ENCODE measurements around the gene ANKRD37. TPM values are rescaled to one million over a fixed set of nuclear protein-coding genes. Genes with fewer than 3 reads are reported as not detected.
"Not testable (repeated sequence)": the region's sequence is repeated elsewhere in the genome, so short reads cannot be mapped to it uniquely, and the experiment has no call there.

Gene ANKRD37, protein sequence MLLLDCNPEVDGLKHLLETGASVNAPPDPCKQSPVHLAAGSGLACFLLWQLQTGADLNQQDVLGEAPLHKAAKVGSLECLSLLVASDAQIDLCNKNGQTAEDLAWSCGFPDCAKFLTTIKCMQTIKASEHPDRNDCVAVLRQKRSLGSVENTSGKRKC
- polyA plus RNA-seq (2013, experiment 1 of 2; ENCODE audit: insufficient read length), result 20.0 TPM
- 22.3 TPM for polyA plus RNA-seq (2013, experiment 2 of 2; ENCODE audit: insufficient read length)

DNA sequence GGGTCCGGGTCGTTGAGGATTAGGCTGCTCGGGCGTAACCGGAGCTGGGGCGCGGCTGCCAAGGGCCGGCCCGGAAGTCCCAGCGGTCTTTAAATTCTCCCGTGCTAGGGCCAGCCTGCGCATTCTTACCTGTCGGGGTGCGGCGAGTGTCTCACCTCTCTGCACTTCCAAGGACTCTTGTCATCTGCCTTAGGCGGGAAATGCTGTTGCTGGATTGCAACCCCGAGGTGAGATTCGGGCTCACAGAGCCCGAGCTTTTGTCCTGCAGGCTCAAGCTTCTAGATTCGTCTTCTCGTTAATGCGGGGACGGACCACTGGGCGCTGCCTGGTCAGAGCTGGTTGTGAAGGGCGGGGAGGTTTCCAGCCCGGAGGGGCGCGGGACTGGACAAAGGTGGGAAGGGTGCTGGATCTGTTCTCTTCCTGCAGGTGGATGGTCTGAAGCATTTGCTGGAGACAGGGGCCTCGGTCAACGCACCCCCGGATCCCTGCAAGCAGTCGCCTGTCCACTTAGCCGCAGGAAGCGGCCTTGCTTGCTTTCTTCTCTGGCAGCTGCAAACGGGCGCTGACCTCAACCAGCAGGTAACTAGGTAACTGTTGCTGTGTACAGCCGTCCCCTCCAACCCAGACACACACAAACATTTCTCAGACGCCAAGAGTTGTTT is at the start of gene ANKRD37:
Gene ANKRD37, plus strand, starts transcription at position 118 of the 662 bp plus-strand sequence. Its CDS starts 83 bp downstream, at position 201.
- no peak for DNase-seq

DNA sequence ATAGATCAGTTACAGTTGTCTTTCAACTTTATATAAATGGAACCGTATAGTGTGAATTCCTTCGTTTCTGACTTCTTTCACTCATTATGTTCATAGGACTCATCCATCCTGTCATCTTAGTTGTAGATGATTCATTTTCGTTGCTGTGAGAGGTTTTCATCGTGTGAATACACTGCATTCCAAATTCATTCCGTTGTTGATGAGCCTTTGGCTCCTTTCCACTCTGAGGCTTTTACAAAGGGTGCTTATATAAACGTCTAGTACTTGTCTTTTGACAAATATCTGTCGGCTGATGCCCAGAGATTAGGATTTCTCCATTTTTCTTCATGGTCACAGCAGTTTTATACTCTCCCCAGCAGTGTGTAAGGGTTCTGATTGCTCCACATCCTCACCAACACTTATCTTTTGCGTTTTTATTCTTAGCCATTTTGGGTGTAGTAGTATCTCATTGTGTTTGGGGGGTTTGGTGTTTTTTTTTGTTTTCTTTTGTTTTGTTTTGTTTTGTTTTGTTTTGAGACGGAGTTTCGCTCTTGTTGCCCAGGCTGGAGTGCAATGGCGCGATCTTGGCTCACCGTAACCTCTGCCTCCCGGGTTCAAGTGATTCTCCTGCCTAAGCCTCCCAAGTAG is 49.6 kb upstream of the ANKRD37 start:
- peak; percentile 86 for DNase-seq

DNA sequence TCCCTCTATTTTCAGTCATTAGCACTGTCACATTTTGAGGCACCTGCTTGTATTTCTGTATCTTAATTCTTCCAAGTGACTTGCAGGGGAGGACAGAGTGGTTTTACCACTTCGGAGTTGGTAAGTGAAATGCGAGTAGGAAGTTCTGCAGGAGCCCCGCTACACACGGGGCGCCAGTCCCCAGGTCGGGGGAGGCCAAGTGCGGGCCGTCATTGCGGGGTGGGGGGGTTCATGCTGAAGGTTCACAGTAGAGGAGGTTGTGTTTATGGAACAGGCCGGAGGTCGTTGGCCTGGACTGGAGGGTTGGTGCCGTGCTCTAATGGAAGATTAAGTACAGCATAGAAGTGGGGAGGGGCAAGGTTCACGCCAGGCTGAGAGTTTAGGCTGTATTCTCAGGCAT is 45.0 kb upstream of the ANKRD37 start:
- no peak for DNase-seq

DNA sequence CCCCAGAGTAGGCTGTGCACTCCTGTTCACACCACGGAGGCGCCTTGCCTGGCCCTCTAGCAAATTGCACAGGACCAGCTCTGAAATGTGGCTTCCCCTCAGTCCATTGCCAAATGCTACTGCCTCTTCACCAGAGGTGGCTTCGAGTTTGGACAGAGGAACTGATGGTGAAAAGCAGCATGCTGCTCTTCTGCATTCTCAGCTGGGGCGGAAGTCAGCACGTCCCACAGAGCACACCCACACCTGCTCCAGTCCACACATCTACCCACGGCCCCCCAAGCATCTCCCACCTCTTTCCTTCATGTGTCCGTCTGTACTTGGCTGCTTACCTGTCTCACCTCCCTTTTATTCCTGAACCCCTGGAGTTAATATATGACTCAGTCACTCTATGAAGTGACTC is 44.4 kb upstream of the ANKRD37 start:
- no peak for DNase-seq

DNA sequence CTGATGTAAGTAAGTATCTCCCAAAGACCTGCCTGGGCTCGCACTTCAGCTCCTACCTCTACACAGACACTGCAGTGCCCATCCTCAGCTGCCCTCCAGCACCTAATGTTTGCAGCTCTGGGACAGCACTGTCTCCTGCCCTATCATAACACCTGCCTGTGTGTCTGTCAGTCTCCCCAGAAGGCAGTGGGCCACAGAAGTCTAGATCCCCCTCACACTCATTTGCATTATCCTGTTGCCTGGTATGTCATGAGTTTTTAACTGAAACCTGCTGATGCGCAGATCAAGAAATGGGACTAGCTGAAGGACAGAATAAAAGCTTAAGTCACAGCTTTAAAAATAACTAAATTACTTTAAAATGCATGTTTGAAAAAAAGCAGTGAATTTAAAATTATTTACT is 43.9 kb upstream of the ANKRD37 start:
- no peak for DNase-seq

DNA sequence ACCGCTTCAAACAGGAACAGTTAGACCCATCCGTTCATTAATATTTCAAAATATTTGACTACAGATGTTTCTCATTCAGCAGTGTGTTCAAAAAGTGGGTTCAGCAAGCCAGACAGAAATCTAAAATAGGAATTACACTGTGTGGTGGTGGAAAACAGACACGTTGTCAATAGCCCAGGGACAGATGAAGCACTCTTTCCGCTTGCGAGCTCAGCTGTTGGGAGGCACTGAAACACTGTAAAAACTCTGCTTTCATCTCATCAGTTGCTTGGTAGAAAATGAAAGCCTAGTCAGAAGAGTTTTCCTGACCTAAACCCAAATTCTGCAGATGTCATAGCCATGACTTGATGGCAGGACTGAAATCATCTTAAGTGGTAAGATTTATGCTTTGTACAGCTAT is 39.4 kb upstream of the ANKRD37 start:
- peak; percentile 40 for DNase-seq

DNA sequence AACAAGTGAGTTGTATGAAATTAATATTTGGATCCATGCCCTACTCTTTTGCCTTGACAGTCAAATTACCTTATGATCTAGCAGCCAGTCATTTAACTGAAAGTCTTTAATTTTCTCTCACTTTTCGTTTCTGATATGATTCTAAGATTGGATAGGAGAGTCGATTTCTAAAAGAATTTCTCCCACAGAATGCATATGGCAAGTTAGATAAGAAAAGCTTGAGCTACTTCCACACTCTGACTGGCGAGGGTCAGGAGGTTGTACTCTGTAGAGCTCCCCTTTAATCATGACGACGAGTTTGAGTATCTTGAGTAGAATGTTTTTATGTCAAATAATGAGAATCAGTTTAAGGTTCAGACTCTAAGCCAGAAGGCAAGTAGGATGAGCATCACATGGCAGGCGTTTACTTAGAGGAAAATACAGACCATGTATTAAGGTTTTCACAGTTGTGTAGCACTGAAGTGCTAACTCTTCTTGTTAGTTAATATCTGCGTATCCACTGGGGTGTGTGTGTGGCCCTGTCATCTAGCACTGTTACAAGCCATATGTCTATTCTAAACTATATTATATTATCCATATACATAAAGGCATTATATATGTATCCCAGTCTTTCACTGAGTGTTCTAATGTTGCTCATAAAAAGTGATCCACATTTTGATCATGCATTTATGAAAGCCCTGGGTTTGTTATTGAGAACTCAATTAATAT is 38.8 kb upstream of the ANKRD37 start:
- DNase-seq, result no peak

DNA sequence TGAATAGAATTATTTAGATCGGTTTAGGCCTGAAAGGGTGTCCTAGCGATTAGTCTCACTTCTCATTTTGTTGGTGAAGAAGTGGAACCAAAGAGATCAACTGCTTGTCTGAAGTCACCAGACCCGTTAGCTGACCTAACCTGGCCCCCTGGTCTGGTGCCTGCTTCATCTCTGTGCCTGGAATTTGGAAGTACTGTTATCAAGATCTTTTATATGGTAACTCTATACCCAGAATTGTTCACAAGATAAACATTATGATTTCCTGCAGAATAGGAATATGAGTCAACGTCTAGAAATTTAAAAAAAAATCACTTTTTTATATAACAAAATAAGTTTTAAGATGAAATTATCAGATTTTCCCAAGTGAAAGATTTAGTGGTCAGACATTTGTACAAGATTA is 38.1 kb upstream of the ANKRD37 start:
- DNase-seq, result peak; percentile 72

DNA sequence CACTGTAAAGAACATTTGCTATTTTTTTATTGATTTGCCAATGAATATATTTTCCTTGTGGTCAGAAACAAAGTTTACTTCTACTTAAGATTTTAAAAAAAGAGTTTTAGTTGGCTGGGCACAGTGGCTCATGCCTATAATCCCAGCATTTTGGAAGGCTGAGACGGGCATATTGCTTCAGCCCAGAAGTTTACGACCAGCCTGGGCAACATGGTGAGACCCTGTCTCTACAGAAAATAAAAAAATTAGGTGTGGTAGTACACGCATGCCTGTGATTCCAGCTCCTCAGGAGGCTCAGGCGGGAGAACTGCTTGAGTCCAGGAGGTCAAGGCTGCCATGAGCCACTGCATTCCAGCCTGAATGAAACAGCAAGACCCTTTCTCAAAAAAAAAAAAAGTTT is 37.7 kb upstream of the ANKRD37 start:
- DNase-seq, result peak; percentile 72

DNA sequence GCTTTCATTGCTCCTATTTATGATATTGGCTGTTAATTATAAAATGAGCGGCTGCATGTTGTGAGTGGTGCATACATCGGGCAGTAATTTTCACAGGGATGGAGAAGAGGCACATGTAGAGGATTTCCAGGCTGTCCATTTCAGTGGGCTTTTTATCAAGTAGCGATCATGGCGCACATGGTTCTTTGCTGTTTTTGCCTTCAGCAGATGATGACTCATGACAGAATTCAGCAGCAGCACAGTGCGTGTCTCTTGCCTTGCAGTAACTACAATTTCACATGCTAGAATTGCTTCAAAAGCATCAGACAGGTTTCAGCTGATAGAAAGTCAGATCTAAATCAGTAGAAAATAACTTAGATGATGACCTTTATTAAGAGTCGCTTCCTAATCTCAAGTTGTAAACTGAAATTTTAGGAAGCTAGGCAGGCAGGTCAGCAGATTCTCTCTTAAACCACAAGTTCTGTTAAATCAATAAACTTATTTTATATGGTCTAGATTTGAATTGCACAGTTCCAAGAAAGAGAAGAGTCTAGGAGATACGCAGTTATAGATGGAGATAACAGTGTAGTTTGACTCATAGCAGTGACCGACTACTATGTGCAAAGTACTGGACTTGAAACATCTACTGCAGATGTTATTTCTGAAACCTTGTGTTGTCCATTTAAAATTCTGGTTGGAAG is 36.7 kb upstream of the ANKRD37 start:
- DNase-seq, result peak; percentile 53

DNA sequence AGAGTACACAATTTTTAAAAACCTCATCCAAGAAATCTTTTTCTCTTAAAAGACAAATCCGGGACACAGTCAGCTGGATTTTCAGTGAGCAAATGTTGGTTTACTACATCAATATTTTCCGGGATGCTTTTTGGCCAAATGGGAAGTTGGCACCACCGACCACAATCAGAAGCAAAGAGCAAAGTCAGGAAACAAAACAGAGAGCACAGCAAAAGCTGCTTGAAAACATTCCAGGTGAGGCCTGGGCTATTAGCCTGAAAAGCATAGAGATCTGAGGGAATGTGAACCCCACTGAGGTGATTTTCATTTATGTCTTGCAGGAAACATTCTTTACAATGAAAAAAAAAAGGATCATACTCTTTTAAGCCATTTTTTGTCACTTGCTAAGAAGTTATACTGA is 34.8 kb upstream of the ANKRD37 start:
- no peak for DNase-seq

DNA sequence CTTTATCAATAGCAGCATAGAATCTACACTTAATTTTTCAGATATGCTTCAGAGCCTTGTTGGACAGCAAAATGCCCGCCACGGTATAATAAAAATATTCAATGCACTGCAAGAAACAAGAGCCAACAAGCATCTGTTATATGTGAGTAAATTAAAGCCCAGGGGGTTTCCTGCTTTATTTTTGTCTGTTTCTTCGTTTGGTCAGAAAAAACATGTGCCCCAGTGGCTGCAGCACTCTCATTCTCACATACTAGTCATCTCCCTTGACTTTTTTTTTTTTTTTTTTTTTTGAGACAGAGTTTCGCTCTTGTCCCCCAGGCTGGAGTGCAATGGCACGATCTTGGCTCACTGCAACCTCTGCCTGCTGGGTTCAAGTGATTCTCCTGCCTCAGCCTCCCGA is 34.1 kb upstream of the ANKRD37 start:
- DNase-seq, result not testable (repeated sequence)

DNA sequence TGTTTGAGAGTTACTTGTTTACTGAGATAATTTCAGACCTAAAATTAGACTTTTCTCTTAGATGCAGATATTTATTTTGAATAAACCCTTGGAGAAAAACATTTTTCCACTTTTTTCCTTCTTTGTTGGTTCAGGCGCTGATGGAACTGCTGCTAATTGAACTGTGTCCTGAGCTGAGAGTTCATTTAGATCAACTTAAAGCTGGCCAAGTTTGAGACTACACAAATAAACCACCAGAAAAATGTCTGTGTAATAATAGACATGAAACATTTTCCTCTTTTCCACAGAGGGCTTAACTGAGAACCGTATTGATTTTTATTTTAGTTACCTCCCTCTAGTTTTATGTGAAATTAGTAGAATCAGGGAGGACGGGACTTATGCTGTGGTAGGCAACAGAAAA is 33.4 kb upstream of the ANKRD37 start:
- DNase-seq, result no peak

DNA sequence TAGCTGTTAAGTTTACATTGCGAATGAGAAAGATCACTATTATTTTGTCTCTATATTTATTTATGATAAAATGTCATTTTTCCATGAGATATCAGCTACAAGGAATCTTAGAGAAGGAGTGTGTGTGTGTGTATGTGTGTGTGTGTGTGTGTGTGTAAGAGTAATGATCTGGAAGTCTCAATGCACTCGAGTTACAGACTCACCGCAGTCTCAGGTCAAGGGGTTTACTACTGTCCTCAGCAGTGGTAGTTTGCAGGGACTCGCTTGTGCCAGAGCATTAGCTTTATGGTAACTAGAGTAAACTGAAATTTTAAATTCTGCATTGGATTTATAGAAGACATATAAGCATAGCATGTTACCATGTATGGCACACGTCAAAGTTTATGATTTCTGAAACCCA is 31.8 kb upstream of the ANKRD37 start:
- no peak for DNase-seq

DNA sequence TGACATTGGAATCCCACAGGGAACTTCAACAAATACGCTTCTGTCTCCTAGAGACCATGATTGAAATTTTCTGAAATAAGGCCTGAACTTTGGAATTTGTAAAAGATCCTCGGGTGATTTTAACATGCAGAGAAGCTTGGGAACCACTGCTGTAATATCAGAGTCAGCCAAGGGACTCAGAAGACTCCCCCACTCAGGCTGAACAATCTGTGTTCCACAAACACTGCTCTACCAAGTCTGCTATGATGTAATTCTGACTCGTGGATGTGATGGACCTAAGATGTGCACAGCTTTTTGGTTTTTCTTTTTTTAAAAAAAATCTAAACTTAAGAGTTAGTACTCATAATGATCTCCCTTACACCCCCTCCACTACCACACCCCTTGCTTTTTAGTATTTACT is 26.9 kb upstream of the ANKRD37 start:
- no peak for DNase-seq

DNA sequence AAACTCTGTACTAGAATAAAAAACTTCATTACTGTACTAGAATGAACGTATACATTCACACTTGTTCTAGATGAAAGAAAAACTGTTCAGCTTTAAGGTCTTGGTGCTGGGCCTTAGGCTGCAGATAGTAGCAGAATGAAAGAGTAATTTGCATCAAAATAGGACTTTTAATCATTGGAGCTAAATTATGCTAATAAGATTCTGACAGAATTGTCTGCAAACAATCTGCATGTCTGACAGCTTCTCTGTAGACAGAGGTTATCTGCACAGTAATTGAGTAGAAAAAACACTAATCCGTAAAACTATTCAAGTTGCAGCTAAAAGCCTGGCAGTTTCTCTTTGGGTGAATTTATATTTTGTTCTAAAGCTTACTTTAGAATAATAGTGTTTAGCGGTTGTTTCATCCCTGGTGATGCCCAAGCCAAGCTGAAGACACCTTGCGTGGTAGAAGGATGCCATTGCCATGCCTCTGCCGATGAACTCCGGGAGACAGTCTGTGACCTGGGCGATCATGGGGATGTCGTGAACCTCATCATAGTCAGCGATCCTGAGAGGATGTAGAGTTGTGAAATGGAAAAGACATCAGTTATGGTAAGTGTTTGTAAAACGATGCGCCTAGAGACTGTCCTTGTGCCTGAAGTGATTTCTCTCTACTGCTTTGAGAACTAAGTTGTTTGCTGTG is 26.2 kb upstream of the ANKRD37 start:
- DNase-seq, result no peak

DNA sequence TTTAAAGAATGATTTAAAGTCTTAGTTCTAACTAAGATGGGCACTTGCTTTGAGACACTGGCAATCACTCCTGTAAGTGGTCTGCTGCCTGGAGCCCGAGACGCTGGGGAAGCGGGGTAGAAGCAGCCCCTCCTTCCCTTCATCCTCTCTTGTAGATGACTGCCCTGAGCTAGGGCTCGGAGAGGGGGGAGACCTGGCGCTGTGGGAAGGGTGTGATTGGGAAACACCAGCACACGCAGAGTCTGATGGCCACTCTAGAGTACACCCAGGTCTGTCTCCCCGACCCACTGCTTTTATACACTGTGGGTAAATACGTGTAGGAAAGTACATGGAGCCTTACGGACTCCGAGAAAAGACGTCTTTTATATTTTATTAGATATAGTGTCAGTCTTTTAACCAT is 24.9 kb upstream of the ANKRD37 start:
- DNase-seq, result no peak

DNA sequence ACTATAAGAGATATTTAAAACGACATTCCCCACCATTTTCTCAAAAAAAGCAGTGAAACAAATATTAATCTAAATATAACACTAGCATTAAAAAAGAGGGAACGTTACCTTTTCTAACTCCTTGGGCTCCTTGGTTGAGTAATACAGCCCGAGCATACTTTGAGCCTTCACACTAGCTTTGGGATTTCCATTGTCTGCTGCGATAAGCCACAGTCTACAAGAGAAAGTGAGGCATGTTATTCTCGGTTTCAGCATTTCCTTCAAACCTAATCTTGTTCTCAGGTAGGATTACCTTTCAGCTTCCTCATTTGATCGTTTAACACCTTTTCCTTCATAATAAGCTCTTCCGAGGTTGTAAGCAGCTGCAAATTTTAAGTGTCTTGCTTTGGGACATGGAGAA is 22.6 kb upstream of the ANKRD37 start:
- no peak for DNase-seq

DNA sequence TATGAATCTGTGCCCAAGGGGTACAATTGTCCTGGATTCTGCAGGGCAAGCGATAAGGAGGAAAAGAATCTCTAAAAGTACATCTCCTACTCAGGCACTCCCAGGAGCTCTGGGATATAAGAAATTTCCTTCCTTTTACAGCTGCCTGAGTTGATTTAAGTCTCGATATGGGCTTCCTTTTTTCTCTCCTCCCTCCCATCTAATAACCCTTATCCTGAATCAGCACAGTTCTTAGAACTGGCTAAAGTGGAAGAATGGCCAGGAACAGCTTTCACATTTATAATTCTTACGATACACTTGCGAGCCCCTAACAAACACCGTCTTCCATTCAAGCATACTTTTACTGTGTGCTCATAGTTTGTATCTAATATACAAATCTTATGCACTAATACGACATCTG is 22.1 kb upstream of the ANKRD37 start:
- no peak for DNase-seq

DNA sequence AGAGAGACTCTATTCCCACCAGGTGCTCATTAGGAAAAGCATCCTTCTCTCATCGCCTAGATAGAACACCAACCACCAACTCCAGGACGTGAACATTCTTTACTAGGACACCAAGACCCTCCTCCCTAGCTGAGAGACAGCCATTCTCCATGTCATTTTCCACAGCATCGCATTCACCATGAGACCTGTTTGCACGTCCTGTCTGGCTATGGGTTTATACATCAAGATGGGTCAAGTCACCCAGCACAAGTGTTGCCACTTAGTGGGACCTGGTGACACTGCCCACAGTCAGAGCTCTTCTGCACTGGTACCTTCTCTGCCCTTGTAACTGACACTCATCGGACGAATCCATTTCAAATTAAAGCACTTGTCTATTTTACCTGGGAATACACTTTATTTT is 18.4 kb upstream of the ANKRD37 start:
- no peak for DNase-seq

DNA sequence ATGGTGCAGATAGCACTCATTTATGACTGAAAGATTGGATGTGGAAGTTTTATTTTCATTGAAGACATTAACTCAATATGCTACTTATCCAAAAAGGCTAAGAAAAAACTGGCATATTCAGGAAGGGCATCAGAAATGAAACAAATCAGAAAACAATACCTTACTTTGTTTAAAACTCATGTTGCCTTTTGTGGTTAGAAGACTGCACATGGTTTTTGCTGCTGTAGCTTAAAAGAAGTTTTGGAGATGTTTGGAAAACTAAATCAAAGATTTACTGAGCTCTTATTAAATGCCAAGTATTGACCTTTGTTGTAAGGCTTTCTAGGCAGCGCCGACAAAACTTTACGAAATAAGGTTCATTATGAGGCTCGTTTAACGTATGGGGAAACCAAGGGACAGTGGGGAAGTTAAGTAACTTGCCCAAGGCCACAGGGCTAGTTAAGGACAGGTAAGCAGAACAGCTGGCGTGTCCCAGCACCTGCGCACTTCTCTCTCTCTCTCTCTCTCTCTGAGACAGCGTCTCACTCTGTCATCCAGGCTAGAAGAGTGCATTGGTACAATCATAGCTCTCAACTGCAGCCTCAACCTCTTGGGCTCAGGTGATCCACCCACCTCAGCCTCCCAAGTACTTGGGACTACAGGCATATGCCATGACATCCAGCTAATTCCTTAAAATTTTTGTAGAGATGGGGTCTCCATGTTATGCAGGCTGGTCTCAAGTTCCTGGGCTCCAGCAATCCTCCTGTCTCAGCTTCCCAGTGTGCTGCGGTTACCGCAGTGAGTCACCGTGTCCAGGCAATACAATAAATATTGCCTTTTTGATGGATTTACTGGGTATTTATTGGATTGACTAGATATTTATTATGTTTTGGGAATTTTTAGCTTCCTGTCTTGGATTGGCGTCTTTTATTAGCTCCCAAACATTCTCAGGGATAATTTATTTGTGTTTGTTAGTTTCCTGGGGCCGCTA is 17.0 kb upstream of the ANKRD37 start:
- DNase-seq, result no peak
